NCI-H748 treated with DMSO at 0.1 percent for 48 hours (cell line): Measurements from ENCODE around the gene MVP.
"Not testable (repeated sequence)": the region's sequence is repeated elsewhere in the genome, so short reads cannot be mapped to it uniquely, and the experiment has no call there.

Source experiments
- DNase-seq: peaks from one replicate; lab custom pipeline; 2025; lab: John Stamatoyannopoulos, UW

Gene MVP

GRCh38 chr16:29875206-29875605 is 54.9 kb downstream of the MVP start:
- DNase-seq: no peak

GRCh38 chr16:29876217-29876593 is 55.9 kb downstream of the MVP start:
- DNase-seq: no peak

- DNase-seq: no peak
These were observed 56.5 kb downstream of the MVP start for GRCh38 chr16:29876594-29877249.

GRCh38 chr16:29877266-29877961 is 57.2 kb downstream of the MVP start:
- DNase-seq: no peak

- no peak for DNase-seq
These were observed 57.9 kb downstream of the MVP start for GRCh38 chr16:29878172-29878571.

- no peak for DNase-seq
These were observed 60.8 kb downstream of the MVP start for GRCh38 chr16:29881050-29881449.

- DNase-seq: no peak
These were observed 63.7 kb downstream of the MVP start for GRCh38 chr16:29883987-29884386.

- not testable (repeated sequence) for DNase-seq
These were observed 69.1 kb downstream of the MVP start for GRCh38 chr16:29889372-29889771.

- no peak for DNase-seq
These were observed 71.5 kb downstream of the MVP start for GRCh38 chr16:29891525-29892457.

GRCh38 chr16:29892458-29892813 is 72.2 kb downstream of the MVP start:
- DNase-seq: no peak

GRCh38 chr16:29893553-29893952 is 73.3 kb downstream of the MVP start:
- no peak for DNase-seq

GRCh38 chr16:29894352-29894751 is 74.1 kb downstream of the MVP start:
- DNase-seq: no peak

GRCh38 chr16:29896841-29897240 is 76.6 kb downstream of the MVP start:
- no peak for DNase-seq

- DNase-seq: no peak
These were observed 77.1 kb downstream of the MVP start for GRCh38 chr16:29897333-29897732.
